Astrocyte (in vitro differentiated cells and primary cell): ENCODE results near the gene IFT52. TPM values are rescaled to one million over a fixed set of nuclear protein-coding genes. Genes with fewer than 3 reads are reported as not detected.

Experiments
- DNase-seq: peaks from one replicate; pipeline ENCODE4 v3.0.0-alpha.2; 2010; ENCODE audit warnings: low read depth
- FAIRE-seq: peaks from 2 replicates; lab custom pipeline; 2011; peaks lifted over from hg19 to GRCh38; lab: Jason Lieb, UNC
- H2AFZ ChIP-seq: 2 replicates; pipeline ENCODE4 v1.6.0; 2012; ENCODE audit warnings: low read depth, low read length, inconsistent platforms
- H3K27ac ChIP-seq: 2 replicates; pipeline ENCODE4 v1.5.1; 2011; ENCODE audit warnings: low read depth, low read length, inconsistent platforms
- H3K27me3 ChIP-seq: 2 replicates; pipeline ENCODE4 v1.6.0; 2011; ENCODE audit warnings: low read length, inconsistent platforms; ENCODE audit not compliant: insufficient read depth
- H3K36me3 ChIP-seq: 2 replicates; pipeline ENCODE4 v1.5.1; 2011; ENCODE audit warnings: low read length, inconsistent platforms; ENCODE audit not compliant: insufficient read depth
- H3K4me1 ChIP-seq: 2 replicates; pipeline ENCODE4 v1.5.1; 2011; ENCODE audit warnings: low read length, inconsistent platforms; ENCODE audit not compliant: insufficient read depth
- H3K4me2 ChIP-seq: 2 replicates; pipeline ENCODE4 v1.6.0; 2012; ENCODE audit warnings: low read length, inconsistent platforms
- H3K4me3 ChIP-seq: 2 replicates; pipeline ENCODE4 v1.5.1; 2011; ENCODE audit warnings: low read depth, mild to moderate bottlenecking, low read length, inconsistent platforms; ENCODE audit not compliant: insufficient read depth
- H3K79me2 ChIP-seq: 2 replicates; pipeline ENCODE4 v1.6.0; 2012; ENCODE audit warnings: mild to moderate bottlenecking, low read length, inconsistent platforms; ENCODE audit not compliant: insufficient read depth
- H3K9ac ChIP-seq: 2 replicates; pipeline ENCODE4 v1.6.0; 2012; ENCODE audit warnings: mild to moderate bottlenecking, low read length, inconsistent platforms
- H3K9me3 ChIP-seq: 2 replicates; pipeline ENCODE4 v1.5.1; 2012; ENCODE audit warnings: low read depth, mild to moderate bottlenecking, low read length, inconsistent platforms; ENCODE audit not compliant: insufficient read depth
- H4K20me1 ChIP-seq: 2 replicates; pipeline ENCODE4 v1.6.0; 2012; ENCODE audit warnings: low read length, inconsistent platforms; ENCODE audit not compliant: insufficient read depth
- H3K27ac Mint-ChIP-seq: one replicate; pipeline ENCODE4 v1.8.0; 2021; ENCODE audit warnings: mild to moderate bottlenecking, mixed read lengths; ENCODE audit not compliant: unreplicated experiment
- H3K27me3 Mint-ChIP-seq: one replicate; pipeline ENCODE4 v1.8.0; 2021; ENCODE audit warnings: low read depth, mixed read lengths; ENCODE audit not compliant: unreplicated experiment
- H3K36me3 Mint-ChIP-seq: one replicate; pipeline ENCODE4 v1.8.0; 2021; ENCODE audit warnings: low read depth, mixed read lengths; ENCODE audit not compliant: unreplicated experiment
- H3K4me1 Mint-ChIP-seq: one replicate; pipeline ENCODE4 v1.8.0; 2021; ENCODE audit warnings: low read depth, mixed read lengths; ENCODE audit not compliant: unreplicated experiment
- H3K4me3 Mint-ChIP-seq: one replicate; pipeline ENCODE4 v1.8.0; 2021; ENCODE audit warnings: mild to moderate bottlenecking, moderate library complexity, mixed read lengths; ENCODE audit not compliant: unreplicated experiment
- H3K9me3 Mint-ChIP-seq: one replicate; pipeline ENCODE4 v1.8.0; 2021; ENCODE audit warnings: mild to moderate bottlenecking, mixed read lengths; ENCODE audit not compliant: unreplicated experiment
- CTCF ChIP-seq: IDR thresholded peaks from 2 replicates; pipeline ENCODE4 v1.5.1; 2011; ENCODE audit warnings: low read depth, mild to moderate bottlenecking, inconsistent platforms, low read length, moderate library complexity; ENCODE audit not compliant: insufficient read depth
- EZH2 ChIP-seq: IDR thresholded peaks from 2 replicates; pipeline ENCODE4 v1.6.1; 2012; ENCODE audit warnings: mild to moderate bottlenecking, low read length, inconsistent platforms; ENCODE audit not compliant: insufficient read depth
- total RNA-seq: library from RNA; stranded (reverse); gene quantifications from 2 replicates; pipeline ENCODE4 v1.2.1, GENCODE V29; 2021

Gene IFT52
- total RNA-seq, 1 donor from 2014 or later = 27.0 TPM

GRCh38 chr20:43565758-43566104, 25.0 kb upstream of the IFT52 start:
- Histone ChIP-seq H2AFZ (no peak overlapping the region), H3K4me2 (no peak overlapping the region), H3K36me3 (no peaks in the 10 kb centered on the region), H3K4me3 (no peak overlapping the region), H3K27ac (no peak overlapping the region), H3K79me2 (no peaks in the 10 kb centered on the region), H3K9me3 (no peaks in the 10 kb centered on the region), H4K20me1 (no peaks in the 10 kb centered on the region), H3K4me1 (no peaks in the 10 kb centered on the region), H3K9ac (no peak overlapping the region), H3K27me3 (no peaks in the 10 kb centered on the region)
- Mint-ChIP-seq H3K4me3 (no peak overlapping the region), H3K9me3 (no peaks in the 10 kb centered on the region), H3K4me1 (no peaks in the 10 kb centered on the region), H3K27ac (no peak overlapping the region), H3K36me3 (peaks cover 5% of the 10 kb centered on the region), H3K27me3 (peaks cover 23% of the 10 kb centered on the region)
- FAIRE-seq (no peak), DNase-seq (no peak)
- TF ChIP-seq CTCF (no peak), EZH2 (no peak)

GRCh38 chr20:43567477-43567876, 23.3 kb upstream of the IFT52 start:
- FAIRE-seq = no peak
- peaks cover 5% of the 10 kb centered on the region for H3K36me3 Mint-ChIP-seq

More at GRCh38 chr20:43567477-43567876, 23.3 kb upstream of the IFT52 start:
- H3K4me3 ChIP-seq = no peak overlapping the region
- Mint-ChIP-seq H3K27ac (no peak overlapping the region), H3K9me3 (no peaks in the 10 kb centered on the region), H3K27me3 (peaks cover 20% of the 10 kb centered on the region), H3K4me3 (no peak overlapping the region), H3K4me1 (no peaks in the 10 kb centered on the region)
- H3K4me1 ChIP-seq = no peaks in the 10 kb centered on the region
- H3K36me3 ChIP-seq = no peaks in the 10 kb centered on the region
- H3K9ac ChIP-seq = no peak overlapping the region
- TF ChIP-seq EZH2 (no peak), CTCF (no peak)
- H4K20me1 ChIP-seq = no peaks in the 10 kb centered on the region
- no peak overlapping the region for H3K27ac ChIP-seq
- H3K9me3 ChIP-seq = no peaks in the 10 kb centered on the region
- no peaks in the 10 kb centered on the region for H3K79me2 ChIP-seq
- H2AFZ ChIP-seq = no peak overlapping the region
- no peak for DNase-seq
- no peak overlapping the region for H3K4me2 ChIP-seq
- H3K27me3 ChIP-seq = no peaks in the 10 kb centered on the region
